CD4-positive, alpha-beta T cell treated with Interferon gamma for 1 hour (primary cell): Measurements from ENCODE around the gene GIPC1.
A peak's percentile ranks its signal among the peaks of the same experiment; 100 is the strongest.

ENCODE experiments used
- DNase-seq: peaks from one replicate; pipeline ENCODE4 v3.0.0-alpha.2; 2020

GIPC1 gene

GRCh38 chr19:14487370-14488125, 8.4 kb downstream of the GIPC1 start:
- DNase-seq: no peak

- no peak for DNase-seq
These were observed 13.6 kb downstream of the GIPC1 start for GRCh38 chr19:14482172-14482941.

GRCh38 chr19:14480700-14481079, 15.2 kb downstream of the GIPC1 start:
- DNase-seq: no peak

DNA sequence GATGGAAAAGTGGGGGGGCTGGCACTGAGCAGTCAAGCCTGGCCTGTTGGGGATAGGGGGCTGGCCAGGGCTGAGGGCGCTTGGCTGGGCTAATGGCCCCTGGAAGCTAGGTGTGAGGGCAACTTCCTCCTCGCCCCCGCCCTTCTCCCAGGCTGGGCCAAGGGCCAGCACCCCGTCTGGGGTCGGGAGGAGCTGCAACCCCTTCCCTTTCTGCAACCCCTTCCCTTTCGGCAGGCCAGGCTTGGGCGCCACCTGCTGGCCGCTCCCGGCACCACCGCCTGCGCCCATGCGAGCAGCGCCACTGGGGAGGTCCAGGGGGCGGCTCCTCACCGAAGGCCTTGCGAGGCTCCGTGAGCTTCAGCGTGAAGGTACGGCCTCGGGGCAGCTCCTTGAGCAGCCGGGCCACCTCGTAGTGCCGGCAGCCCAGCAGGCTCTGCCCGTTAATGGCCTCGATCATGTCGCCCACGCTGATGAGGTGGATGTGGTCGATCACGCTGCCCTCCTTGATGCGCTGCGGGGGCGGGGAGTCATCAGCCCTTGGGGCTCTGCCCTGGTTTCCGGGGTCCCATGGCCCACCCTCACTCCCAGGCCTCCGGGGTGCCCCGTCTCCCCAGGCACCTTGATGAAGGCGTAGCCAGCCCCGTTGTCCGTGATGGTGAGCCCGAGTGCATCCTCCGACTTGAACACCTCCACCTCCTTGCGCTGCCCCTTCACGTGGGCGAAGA, 15.8 kb downstream of the GIPC1 start:
- peak; percentile 64 for DNase-seq

GRCh38 chr19:14479309-14479974, 16.5 kb downstream of the GIPC1 start:
- DNase-seq: no peak

- DNase-seq: no peak
These were observed 17.8 kb downstream of the GIPC1 start for GRCh38 chr19:14478113-14478545.

DNA sequence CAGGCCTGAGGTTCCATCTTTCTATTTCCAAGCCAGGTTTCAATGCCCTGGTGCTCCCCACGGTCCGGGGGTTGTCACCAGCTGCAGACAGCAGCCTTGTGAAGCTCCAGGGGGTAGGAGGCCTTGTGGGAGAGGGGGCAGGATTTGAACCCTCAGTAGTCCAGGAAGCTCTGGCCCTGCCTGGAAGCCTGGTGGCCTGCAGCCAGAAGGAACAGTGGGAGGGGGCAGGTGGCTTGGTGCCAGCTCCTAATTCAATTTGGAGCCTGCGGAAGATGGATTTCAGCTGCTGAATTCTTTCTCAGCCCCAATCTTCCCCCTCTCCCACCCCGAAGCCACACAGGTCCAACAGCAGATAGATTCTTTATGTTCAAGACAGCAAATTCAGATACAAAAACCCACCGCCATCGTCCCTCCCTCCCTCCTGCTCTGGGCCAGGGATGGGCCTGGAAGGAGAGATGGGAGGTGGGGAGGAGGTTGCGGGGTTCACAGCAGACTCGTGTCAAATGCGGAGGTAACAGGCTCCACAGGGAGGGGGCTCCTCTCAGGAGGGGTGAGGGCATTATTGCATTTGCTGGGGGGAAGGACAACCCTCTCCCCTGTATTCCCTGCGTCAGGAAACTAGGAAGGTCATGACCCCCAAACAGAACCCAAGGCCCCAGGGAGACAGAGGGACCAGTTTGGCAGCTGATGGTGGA, 18.4 kb downstream of the GIPC1 start:
- DNase-seq: no peak

DNA sequence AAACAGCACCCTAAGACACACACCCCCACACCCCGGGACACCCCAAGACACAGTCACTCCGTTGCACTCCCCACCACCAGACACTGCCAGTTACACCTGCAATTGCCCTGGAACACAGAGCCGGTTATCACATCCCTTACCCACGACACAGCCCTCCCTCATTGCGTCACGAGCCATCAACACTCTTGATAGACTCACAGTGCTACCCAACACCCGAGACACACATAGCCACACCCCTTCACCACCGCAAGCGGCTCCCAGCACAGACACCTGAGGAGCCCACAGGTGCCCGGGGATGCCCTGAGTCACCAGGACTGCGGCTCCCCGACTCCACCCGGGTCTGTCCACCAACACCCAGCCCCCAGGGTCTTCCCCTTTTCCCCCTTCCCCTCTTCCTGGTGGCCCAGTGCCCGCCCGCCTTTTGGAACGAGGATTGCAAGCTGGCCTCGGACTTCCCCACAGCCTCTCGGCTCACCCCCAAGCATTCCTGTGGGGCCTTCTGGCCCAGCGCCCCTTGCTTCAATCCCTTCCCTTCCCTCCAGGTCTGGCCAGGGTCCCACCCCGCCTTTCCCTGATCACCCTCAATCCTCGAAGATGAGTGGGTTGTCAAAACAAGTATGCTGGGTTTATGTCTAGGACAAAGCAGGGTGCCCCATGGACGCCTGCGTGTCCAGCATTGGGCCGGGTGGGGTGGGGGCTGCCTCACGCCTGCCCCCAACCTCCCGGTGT, 19.1 kb downstream of the GIPC1 start:
- DNase-seq: peak; percentile 70

GRCh38 chr19:14476327-14476672, 19.6 kb downstream of the GIPC1 start:
- no peak for DNase-seq

GRCh38 chr19:14475251-14476073, 20.5 kb downstream of the GIPC1 start, which contains the start of gene PTGER1:
Gene PTGER1 (minus strand): TSS chr19:14475354. CDS start chr19:14474320, 1,034 bp downstream.
- DNase-seq: no peak

GRCh38 chr19:14474827-14475226, 21.1 kb downstream of the GIPC1 start:
- no peak for DNase-seq

DNA sequence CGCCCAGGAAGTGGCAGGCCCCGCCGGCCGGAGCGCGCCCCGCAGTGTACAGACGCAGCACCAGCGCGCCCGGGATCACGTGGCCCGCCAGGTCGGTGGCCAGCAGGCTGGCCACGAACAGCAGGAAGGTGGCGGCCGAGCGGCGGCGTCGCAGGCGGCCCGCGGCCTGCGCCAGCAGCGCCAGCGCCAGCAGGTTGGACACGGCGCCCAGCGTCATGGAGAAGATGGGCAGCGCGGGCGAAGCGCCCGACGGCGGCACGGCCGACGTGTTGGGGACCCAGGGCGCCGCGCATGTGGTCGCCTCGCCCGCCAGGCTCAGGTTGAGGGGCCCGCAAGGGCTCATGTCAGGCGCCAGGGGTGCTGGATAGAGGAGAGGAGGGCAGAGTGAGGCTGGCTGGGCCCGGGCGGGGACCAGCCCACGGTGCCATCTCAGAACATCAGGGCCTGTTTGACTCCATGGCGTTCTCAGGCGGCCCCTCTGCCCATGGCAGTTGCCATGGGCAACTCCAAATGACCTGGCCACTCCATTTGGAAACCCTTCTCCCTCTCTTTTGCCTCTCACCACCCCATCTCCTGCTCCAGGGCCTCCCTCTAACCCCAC, 21.8 kb downstream of the GIPC1 start:
- no peak for DNase-seq

DNA sequence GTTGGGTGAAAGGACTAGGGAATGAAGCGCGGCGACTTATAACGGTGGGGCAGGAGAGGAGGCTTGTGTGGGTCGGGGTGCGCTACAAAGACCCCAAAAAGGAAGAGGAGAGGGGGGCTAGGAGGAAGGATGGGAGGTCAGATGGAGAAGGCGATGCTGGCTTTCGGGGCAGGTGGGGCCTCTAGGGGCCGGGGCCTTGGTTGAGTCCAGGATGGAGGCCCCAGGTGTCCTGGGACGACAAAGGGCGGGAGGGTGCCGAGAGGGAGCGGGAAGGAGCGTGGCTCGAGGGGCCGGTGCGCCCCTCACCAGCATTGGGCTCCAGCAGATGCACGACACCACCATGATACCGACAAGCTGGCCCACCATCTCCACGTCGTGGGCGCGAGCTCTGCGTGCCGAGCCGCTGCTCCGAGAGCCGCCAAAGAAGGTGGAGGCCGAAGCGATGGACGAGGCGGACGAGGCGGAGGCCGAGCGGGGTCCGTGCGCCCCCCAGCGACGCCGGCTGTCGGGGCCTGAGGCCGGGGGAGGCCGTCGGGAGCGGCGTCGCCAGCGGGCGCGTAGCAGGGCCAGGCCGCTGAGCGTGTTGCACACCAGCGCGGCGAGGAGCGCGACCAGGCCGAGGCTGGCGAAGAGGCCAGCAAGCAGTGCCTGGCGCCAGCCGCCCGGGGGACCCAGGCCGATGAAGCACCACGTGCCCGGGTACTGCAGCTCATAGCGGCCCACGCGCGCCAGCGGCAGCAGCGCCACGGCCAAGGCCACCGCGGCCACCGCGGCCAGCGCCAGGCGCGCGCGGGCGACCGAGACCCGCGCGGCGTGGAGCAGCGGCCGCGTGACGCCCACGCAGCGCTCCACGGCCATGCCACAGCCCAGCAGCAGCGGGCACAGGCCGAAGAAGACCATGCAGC, 22.6 kb downstream of the GIPC1 start:
- no peak for DNase-seq

- DNase-seq: peak; percentile 72
These were observed 23.6 kb downstream of the GIPC1 start for GRCh38 chr19:14472202-14472938.

DNA sequence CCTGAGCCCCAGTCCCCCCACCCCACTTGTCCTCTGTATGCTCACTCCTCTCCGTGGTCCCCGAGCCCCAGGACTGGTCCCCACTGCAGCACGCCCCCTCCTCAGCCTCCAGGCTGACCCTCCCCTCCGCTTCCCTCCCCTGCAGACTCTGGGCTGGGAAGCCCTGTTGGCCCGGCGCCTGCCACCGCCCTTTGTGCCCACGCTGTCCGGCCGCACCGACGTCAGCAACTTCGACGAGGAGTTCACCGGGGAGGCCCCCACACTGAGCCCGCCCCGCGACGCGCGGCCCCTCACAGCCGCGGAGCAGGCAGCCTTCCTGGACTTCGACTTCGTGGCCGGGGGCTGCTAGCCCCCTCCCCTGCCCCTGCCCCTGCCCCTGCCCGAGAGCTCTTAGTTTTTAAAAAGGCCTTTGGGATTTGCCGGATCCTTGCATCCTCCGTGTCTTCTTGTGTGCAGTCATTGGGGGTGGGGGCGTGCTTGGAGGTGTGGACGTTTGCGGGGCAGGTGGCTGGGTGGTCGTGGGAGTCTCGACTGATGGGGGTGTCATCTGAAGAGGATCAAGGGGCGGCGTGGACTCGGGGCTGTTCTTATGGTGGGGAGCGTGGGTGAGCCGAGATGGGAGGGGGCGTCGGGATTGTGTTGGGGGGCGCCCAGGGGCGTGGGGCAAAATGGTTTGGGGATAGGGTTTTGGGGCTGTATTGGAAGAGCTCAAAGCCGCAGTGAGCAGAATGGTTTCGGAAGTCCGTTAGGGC, 24.3 kb downstream of the GIPC1 start:
- no peak for DNase-seq

DNA sequence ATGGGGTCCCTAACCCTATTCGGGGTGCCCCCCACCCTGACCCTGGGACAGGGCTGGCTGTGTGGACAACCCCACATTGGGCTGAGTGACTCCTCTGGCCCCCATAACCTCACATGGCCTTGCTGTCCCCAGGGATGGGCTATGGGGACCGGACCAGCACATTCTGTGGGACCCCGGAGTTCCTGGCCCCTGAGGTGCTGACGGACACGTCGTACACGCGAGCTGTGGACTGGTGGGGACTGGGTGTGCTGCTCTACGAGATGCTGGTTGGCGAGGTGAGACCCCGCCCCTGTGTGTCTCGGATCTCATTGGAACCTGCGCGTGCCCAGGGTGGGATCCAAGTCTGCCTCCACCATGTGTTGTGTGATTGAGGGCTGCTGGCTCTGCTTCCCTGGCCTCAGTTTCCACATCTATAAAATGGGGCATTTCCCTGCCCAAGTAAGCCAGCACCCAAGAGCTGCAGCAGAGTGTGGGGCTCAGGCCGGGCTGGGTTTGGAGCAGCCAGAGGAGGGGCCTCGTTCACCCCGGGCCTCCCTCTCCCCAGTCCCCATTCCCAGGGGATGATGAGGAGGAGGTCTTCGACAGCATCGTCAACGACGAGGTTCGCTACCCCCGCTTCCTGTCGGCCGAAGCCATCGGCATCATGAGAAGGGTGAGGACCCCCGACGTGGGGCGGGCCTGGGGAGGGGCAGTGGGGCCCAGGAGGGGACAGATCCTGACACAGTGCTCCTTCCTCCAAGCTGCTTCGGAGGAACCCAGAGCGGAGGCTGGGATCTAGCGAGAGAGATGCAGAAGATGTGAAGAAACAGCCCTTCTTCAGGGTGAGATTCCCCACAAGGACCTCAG, 25.7 kb downstream of the GIPC1 start:
- DNase-seq: no peak

- no peak for DNase-seq
These were observed 28.1 kb downstream of the GIPC1 start for GRCh38 chr19:14467816-14468215.
